ENCODE measurements around the gene TMEM101. TPM values are rescaled to one million over a fixed set of nuclear protein-coding genes. Genes with fewer than 3 reads are reported as not detected.

Gene TMEM101
- total RNA-seq, 2 donors from 2014 or later = 16.1 to 17.5 TPM

Other genes starting within 250 kb of the TMEM101 start
- 100 to 1,000 TPM; 149 to 204 TPM for gene DUSP3, start 236.0 kb downstream of the TMEM101 start, total RNA-seq
- not detected for gene CFAP97D1, start 234.5 kb downstream of the TMEM101 start, total RNA-seq
- 10 to 100 TPM; 30.7 to 74.2 TPM for gene MPP3, start 181.8 kb downstream of the TMEM101 start, total RNA-seq
- gene CD300LG, start 167.8 kb downstream of the TMEM101 start, total RNA-seq = 10 to 100 TPM; 14.5 to 15.0 TPM
- 10 to 100 TPM; 10.7 to 15.9 TPM for gene MPP2, start 107.4 kb downstream of the TMEM101 start, total RNA-seq
- not detected for gene PPY, start 72.5 kb downstream of the TMEM101 start, total RNA-seq
- not detected for gene PYY, start 61.0 kb downstream of the TMEM101 start, total RNA-seq
- gene NAGS, start 10.3 kb downstream of the TMEM101 start, total RNA-seq = 1 to 10 TPM; 1.3 to 1.4 TPM
- gene LSM12, start 51.7 kb upstream of the TMEM101 start, total RNA-seq = 10 to 100 TPM; 39.4 to 57.5 TPM
- 10 to 100 TPM; 32.9 to 44.4 TPM for gene G6PC3, start 55.8 kb upstream of the TMEM101 start, total RNA-seq
- gene HDAC5, start 108.7 kb upstream of the TMEM101 start, total RNA-seq = 10 to 100 TPM; 39.2 to 57.9 TPM
- gene HROB, start 127.0 kb upstream of the TMEM101 start, total RNA-seq = 1 to 10 TPM; 1.1 to 1.3 TPM
- 1 to 10 TPM; 4.9 to 8.7 TPM for gene ASB16, start 155.7 kb upstream of the TMEM101 start, total RNA-seq
- 10 to 100 TPM; 22.5 to 23.1 TPM for gene TMUB2, start 172.0 kb upstream of the TMEM101 start, total RNA-seq
- 10 to 100 TPM; 39.6 to 50.4 TPM for gene ATXN7L3, start 184.9 kb upstream of the TMEM101 start, total RNA-seq
- gene UBTF, start 204.7 kb upstream of the TMEM101 start, total RNA-seq = 10 to 100 TPM; 35.5 to 48.2 TPM